GM11168 (cell line): ENCODE results near the gene RAB5IF.
"Not testable (repeated sequence)": the region's sequence is repeated elsewhere in the genome, so short reads cannot be mapped to it uniquely, and the experiment has no call there.

Source experiments
- in situ Hi-C: fragments of 300-500 bp; cut with MboI; formaldehyde crosslinking; loops from one replicate; pipeline ENCODE4 v1.12.0; 2022; ENCODE audit warnings: low sequenced_read_pairs; ENCODE audit not compliant: unreplicated experiment

RAB5IF gene

GRCh38 chr20:36624068-36624943 lies 18.7 kb downstream of the RAB5IF start:
- in situ Hi-C loops: loop anchor here (25.0 kb wide), 1 partner anchor 263 kb away; the partner anchor contains the start of gene TLDC2

- in situ Hi-C loops: loop anchor here (25.0 kb wide), 1 partner anchor 262 kb away; the partner anchor contains the start of gene TLDC2
These were observed 19.4 kb downstream of the RAB5IF start for GRCh38 chr20:36624944-36625324.

- in situ Hi-C loops: no loop called here
These were observed 22.5 kb downstream of the RAB5IF start for GRCh38 chr20:36628076-36628475.

- in situ Hi-C loops: no loop called here
These were observed 24.4 kb downstream of the RAB5IF start for GRCh38 chr20:36629719-36630681.

- in situ Hi-C loops: no loop called here
These were observed 26.1 kb downstream of the RAB5IF start for GRCh38 chr20:36631646-36632045.

- in situ Hi-C loops: no loop called here
These were observed 26.5 kb downstream of the RAB5IF start for GRCh38 chr20:36632147-36632486.

GRCh38 chr20:36632487-36633284 lies 27.1 kb downstream of the RAB5IF start:
- in situ Hi-C loops: no loop called here

- in situ Hi-C loops: no loop called here
These were observed 27.8 kb downstream of the RAB5IF start for GRCh38 chr20:36633285-36633772.

- in situ Hi-C loops: no loop called here
These were observed 28.8 kb downstream of the RAB5IF start for GRCh38 chr20:36634342-36634741.

- in situ Hi-C loops: not testable (repeated sequence)
These were observed 33.4 kb downstream of the RAB5IF start for GRCh38 chr20:36638876-36639400.

- in situ Hi-C loops: no loop called here
These were observed 35.9 kb downstream of the RAB5IF start for GRCh38 chr20:36641506-36641843.

GRCh38 chr20:36642136-36642535 lies 36.6 kb downstream of the RAB5IF start:
- in situ Hi-C loops: no loop called here

GRCh38 chr20:36644032-36644705 lies 38.6 kb downstream of the RAB5IF start:
- in situ Hi-C loops: no loop called here

GRCh38 chr20:36644706-36645095 lies 39.1 kb downstream of the RAB5IF start:
- in situ Hi-C loops: no loop called here

- in situ Hi-C loops: no loop called here
These were observed 39.8 kb downstream of the RAB5IF start for GRCh38 chr20:36645353-36645752.

GRCh38 chr20:36645998-36646397 lies 40.4 kb downstream of the RAB5IF start, which contains the start of gene SLA2:
TSS of gene SLA2 (minus strand) at chr20:36646196. CDS start at chr20:36641335, 4,861 bp downstream.
- in situ Hi-C loops: no loop called here

- in situ Hi-C loops: no loop called here
These were observed 41.1 kb downstream of the RAB5IF start for GRCh38 chr20:36646678-36647077.

GRCh38 chr20:36647196-36648121 lies 41.9 kb downstream of the RAB5IF start:
- in situ Hi-C loops: no loop called here
